PC-9 (cell line): ENCODE results near the gene TMEM51. TPM values are rescaled to one million over a fixed set of nuclear protein-coding genes. Genes with fewer than 3 reads are reported as not detected.
A peak's percentile ranks its signal among the peaks of the same experiment; 100 is the strongest.

Source experiments
- BruUV-seq: library from RNA; stranded (reverse); fragments of 400-500 nt; replicated peaks from 2 replicates; lab custom pipeline; 2021; lab: Mats Ljungman, UMichigan
- CTCF ChIA-PET: fragments of 300-600 bp; sonication (Branson Sonifier 250); formaldehyde crosslinking; loops from one replicate; lab custom pipeline; 2022; ENCODE audit warnings: antibody characterized with exemption; lab: Charles Lee
- POLR2A ChIA-PET: fragments of 300-600 bp; sonication (Branson Sonifier 250); formaldehyde crosslinking; loops from one replicate; lab custom pipeline; 2022; ENCODE audit warnings: antibody characterized with exemption; ENCODE audit not compliant: unreplicated experiment; lab: Charles Lee
- DNase-seq, 2 experiments: peaks; one replicate each; pipeline versions ENCODE4 v3.0.0 to v3.0.0-alpha.2; 2015 to 2022; ENCODE audit warnings: mixed read lengths in 1 of 2
- H2AFZ ChIP-seq: fragments of 200-600 bp; sonication (generic); 2 replicates; pipeline ENCODE4 v1.8.1; 2017; ENCODE audit warnings: antibody characterized with exemption
- H3F3A ChIP-seq: fragments of 200-600 bp; sonication (generic); 2 replicates; pipeline ENCODE4 v1.8.1; 2017; ENCODE audit warnings: antibody characterized with exemption, mild to moderate bottlenecking, low read depth; ENCODE audit not compliant: insufficient read depth
- H3K27ac ChIP-seq: fragments of 200-600 bp; sonication (generic); 2 replicates; pipeline ENCODE4 v1.6.1; 2016; ENCODE audit warnings: mixed run types
- H3K27me3 ChIP-seq: fragments of 200-600 bp; sonication (generic); 2 replicates; pipeline ENCODE4 v1.6.1; 2016; ENCODE audit warnings: low read depth, mixed run types; ENCODE audit not compliant: insufficient read depth
- H3K36me3 ChIP-seq: fragments of 200-600 bp; sonication (generic); 2 replicates; pipeline ENCODE4 v1.6.1; 2016; ENCODE audit warnings: low read depth, mixed run types
- H3K4me1 ChIP-seq: fragments of 200-600 bp; sonication (generic); replicated peaks from 2 replicates; pipeline ENCODE4 v1.6.1; 2016; ENCODE audit warnings: mixed run types; ENCODE audit not compliant: insufficient read depth
- H3K4me2 ChIP-seq: fragments of 200-600 bp; sonication (generic); 2 replicates; pipeline ENCODE4 v1.6.1; 2017; ENCODE audit warnings: mixed run types
- H3K4me3 ChIP-seq: fragments of 200-600 bp; sonication (generic); 2 replicates; pipeline ENCODE4 v1.6.1; 2016; ENCODE audit warnings: mixed run types
- H3K79me2 ChIP-seq: fragments of 200-600 bp; sonication (generic); 2 replicates; pipeline ENCODE4 v1.6.1; 2017; ENCODE audit warnings: low read depth, mixed run types
- H3K9me2 ChIP-seq: fragments of 200-600 bp; sonication (generic); 2 replicates; pipeline ENCODE4 v1.8.1; 2017; ENCODE audit warnings: mild to moderate bottlenecking; ENCODE audit not compliant: insufficient read depth
- H3K9me3 ChIP-seq: fragments of 200-600 bp; sonication (generic); 2 replicates; pipeline ENCODE4 v1.8.1; 2016; ENCODE audit warnings: low read depth; ENCODE audit not compliant: insufficient read depth
- H4K20me1 ChIP-seq: fragments of 200-600 bp; sonication (generic); 2 replicates; pipeline ENCODE4 v1.8.1; 2017; ENCODE audit not compliant: insufficient read depth
- EZH2 ChIP-seq: fragments of 200-600 bp; sonication (generic); IDR thresholded peaks from 2 replicates; pipeline ENCODE4 v1.8.0; 2017; ENCODE audit warnings: antibody characterized with exemption, low read depth
- intact Hi-C: fragments of 100-400 bp; cut with micrococcal nuclease; formaldehyde crosslinking; loops from one replicate; pipeline ENCODE4 v1.10.0; 2022; ENCODE audit not compliant: unreplicated experiment
- total RNA-seq: library from RNA; stranded (reverse); gene quantifications from 2 replicates; pipeline ENCODE4 v1.2.3, GENCODE V29; 2021
- TF ChIP-seq, protein P1 (sequence below): fragments of 200-600 bp; sonication (generic); conservative IDR thresholded peaks from 2 replicates; pipeline ENCODE4 v1.6.1; 2017; ENCODE audit warnings: mixed run types, antibody characterized with exemption, mild to moderate bottlenecking, moderate library complexity

TMEM51 gene
- total RNA-seq, 1 experiment from 2014 or later = 11.7 TPM

DNA sequence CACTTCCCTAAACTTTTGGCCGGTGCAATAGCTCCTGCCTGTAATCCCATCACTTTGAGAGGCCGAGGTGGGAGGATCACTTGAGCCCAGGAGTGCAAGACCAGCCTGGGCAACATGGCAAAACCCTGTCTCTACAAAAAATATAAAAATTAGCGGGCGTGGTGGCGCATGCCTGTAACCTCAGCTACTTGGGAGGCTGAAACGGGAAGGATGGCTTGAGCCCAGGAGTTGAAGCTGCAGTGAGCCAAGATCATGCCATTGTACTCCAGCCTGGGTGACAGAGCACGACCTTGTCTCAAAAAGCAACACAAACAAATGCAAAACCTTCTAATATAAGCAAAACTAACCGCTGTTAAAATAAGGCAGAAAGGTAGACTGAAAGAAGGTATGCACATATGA lies 25.9 kb downstream of the TMEM51 start:
- ChIA-PET POLR2A (no interaction called here), CTCF (interaction anchor here (1.0 kb wide), 1 partner anchor 27 kb away, joined by 3 read pairs; no protein-coding TSS in a partner anchor)
- Histone ChIP-seq H3K79me2 (peaks cover 16% of the 10 kb centered on the region; the same call in 1 of the 2 replicates), H2AFZ (no peak overlapping the region), H3K4me1 (peaks cover 25% of the 10 kb centered on the region), H3K27me3 (no peaks in the 10 kb centered on the region), H3K27ac (peak overlapping the region; percentile 83), H3K9me2 (no peaks in the 10 kb centered on the region), H3F3A (peaks cover 21% of the 10 kb centered on the region), H3K4me2 (peak overlapping the region; percentile 60), H3K9me3 (no peaks in the 10 kb centered on the region), H3K4me3 (no peak overlapping the region), H4K20me1 (no peaks in the 10 kb centered on the region), H3K36me3 (no peaks in the 10 kb centered on the region)
- BruUV-seq = no TSS peak
- no peak for TF ChIP-seq EZH2
- TF ChIP-seq, protein P1, sequence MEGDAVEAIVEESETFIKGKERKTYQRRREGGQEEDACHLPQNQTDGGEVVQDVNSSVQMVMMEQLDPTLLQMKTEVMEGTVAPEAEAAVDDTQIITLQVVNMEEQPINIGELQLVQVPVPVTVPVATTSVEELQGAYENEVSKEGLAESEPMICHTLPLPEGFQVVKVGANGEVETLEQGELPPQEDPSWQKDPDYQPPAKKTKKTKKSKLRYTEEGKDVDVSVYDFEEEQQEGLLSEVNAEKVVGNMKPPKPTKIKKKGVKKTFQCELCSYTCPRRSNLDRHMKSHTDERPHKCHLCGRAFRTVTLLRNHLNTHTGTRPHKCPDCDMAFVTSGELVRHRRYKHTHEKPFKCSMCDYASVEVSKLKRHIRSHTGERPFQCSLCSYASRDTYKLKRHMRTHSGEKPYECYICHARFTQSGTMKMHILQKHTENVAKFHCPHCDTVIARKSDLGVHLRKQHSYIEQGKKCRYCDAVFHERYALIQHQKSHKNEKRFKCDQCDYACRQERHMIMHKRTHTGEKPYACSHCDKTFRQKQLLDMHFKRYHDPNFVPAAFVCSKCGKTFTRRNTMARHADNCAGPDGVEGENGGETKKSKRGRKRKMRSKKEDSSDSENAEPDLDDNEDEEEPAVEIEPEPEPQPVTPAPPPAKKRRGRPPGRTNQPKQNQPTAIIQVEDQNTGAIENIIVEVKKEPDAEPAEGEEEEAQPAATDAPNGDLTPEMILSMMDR = no peak
- no peak for DNase-seq
- intact Hi-C loops = loop anchor here (2.0 kb wide), 2 partner anchors 21 to 25 kb away; no protein-coding TSS in a partner anchor

DNA sequence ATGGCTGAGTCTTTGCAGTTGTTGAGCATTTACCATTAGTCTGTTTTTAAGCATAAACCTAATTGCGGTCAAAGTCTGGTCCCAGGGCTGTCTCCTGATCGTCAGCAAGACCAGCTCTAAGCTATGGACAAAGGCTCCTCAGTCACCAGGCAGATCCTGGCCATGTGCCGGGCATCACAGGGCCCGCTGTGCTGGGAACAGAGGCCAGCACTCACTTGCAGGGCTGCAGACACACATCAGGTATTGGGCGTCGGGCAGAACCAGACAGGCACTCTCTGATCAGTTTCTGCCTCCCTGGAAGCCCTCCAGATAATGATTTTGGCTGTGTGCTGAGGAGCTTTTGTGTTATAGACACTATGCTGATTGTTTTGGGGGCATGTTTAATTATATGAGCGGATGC lies 26.6 kb downstream of the TMEM51 start:
- ChIA-PET CTCF (no interaction called here), POLR2A (no interaction called here)
- Histone ChIP-seq H3F3A (peaks cover 21% of the 10 kb centered on the region), H3K4me1 (peaks cover 25% of the 10 kb centered on the region), H2AFZ (no peak overlapping the region), H3K36me3 (no peaks in the 10 kb centered on the region), H4K20me1 (no peaks in the 10 kb centered on the region), H3K4me3 (no peak overlapping the region), H3K27ac (peak overlapping the region; percentile 83), H3K79me2 (peaks cover 16% of the 10 kb centered on the region; the same call in 1 of the 2 replicates), H3K4me2 (peak overlapping the region; percentile 60), H3K9me2 (no peaks in the 10 kb centered on the region), H3K27me3 (no peaks in the 10 kb centered on the region), H3K9me3 (no peaks in the 10 kb centered on the region)
- DNase-seq = no peak
- BruUV-seq = no TSS peak
- intact Hi-C loops = no loop called here
- TF ChIP-seq EZH2 = no peak
- TF ChIP-seq, protein P1 = no peak

DNA sequence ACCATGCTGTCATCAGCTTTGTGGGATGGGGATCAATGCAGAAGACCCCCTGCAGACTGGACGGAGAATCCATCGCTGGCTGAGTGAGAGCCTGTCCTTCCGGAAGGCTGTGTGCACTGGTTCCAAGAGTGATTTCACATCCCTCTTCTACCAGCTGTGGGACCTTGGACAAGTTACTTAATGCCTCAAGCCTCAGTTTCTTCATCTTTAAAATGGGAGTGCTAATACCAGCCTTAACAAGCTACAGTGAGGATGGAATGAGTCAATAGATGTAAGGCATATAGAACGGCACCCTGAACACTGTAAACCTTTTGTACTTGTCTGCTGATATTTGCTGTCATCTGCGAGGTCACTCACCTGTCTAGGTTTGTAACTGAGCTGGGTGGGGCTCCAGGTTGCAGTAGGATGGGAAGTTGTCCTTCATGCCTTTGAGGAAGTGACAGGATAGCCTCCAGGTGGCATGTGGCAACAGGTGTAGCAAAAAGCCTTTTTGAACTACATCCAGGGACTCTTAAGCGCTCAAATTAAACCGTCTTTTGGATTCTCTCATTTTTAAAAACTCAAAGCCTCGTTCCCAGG lies 27.5 kb downstream of the TMEM51 start:
- DNase-seq = no peak
- peaks cover 16% of the 10 kb centered on the region; the same call in 1 of the 2 replicates for H3K79me2 ChIP-seq
- no peaks in the 10 kb centered on the region for H3K36me3 ChIP-seq
- H2AFZ ChIP-seq = no peak overlapping the region
- no peaks in the 10 kb centered on the region for H3K27me3 ChIP-seq
- no peaks in the 10 kb centered on the region for H4K20me1 ChIP-seq
- POLR2A ChIA-PET = no interaction called here
- no TSS peak for BruUV-seq
- H3K4me3 ChIP-seq = no peak overlapping the region
- peaks cover 21% of the 10 kb centered on the region for H3F3A ChIP-seq
- CTCF ChIA-PET = no interaction called here
- no peaks in the 10 kb centered on the region for H3K9me3 ChIP-seq
- no peak overlapping the region for H3K27ac ChIP-seq
- no peak overlapping the region for H3K4me2 ChIP-seq
- peaks cover 25% of the 10 kb centered on the region for H3K4me1 ChIP-seq
- H3K9me2 ChIP-seq = no peaks in the 10 kb centered on the region
- TF ChIP-seq, protein P1 = no peak
- no peak for TF ChIP-seq EZH2
- intact Hi-C loops = no loop called here
